HEK293T (cell line): ENCODE data around the gene GMDS.

ENCODE experiments used
- CTBP1 ChIP-seq: fragments of 450-650 bp; IDR thresholded peaks from 2 replicates; pipeline ENCODE4 v1.6.1; 2016; ENCODE audit warnings: borderline replicate concordance
- ELF4 ChIP-seq: fragments of 450-650 bp; IDR thresholded peaks from 2 replicates; pipeline ENCODE4 v1.6.1; 2017; ENCODE audit warnings: antibody characterized with exemption
- FOXA1 ChIP-seq: fragments of 450-650 bp; IDR thresholded peaks from 2 replicates; pipeline ENCODE4 v1.6.1; 2016; ENCODE audit warnings: mild to moderate bottlenecking
- FOXK2 ChIP-seq: fragments of 450-650 bp; IDR thresholded peaks from 2 replicates; pipeline ENCODE4 v1.6.1; 2016; ENCODE audit warnings: mild to moderate bottlenecking
- FOXM1 ChIP-seq: fragments of 450-650 bp; IDR thresholded peaks from 2 replicates; pipeline ENCODE4 v1.6.1; 2017; ENCODE audit warnings: mild to moderate bottlenecking, borderline replicate concordance
- HDGF ChIP-seq: fragments of 450-650 bp; IDR thresholded peaks from 2 replicates; pipeline ENCODE4 v1.6.1; 2017; ENCODE audit warnings: antibody characterized with exemption, borderline replicate concordance
- NFRKB ChIP-seq: fragments of 450-650 bp; IDR thresholded peaks from 2 replicates; pipeline ENCODE4 v1.6.1; 2016; ENCODE audit warnings: mild to moderate bottlenecking, moderate library complexity
- SP1 ChIP-seq: fragments of 450-650 bp; IDR thresholded peaks from 2 replicates; pipeline ENCODE4 v1.6.1; 2017
- SUZ12 ChIP-seq: fragments of 450-650 bp; IDR thresholded peaks from 2 replicates; pipeline ENCODE4 v1.6.1; 2016; ENCODE audit warnings: mild to moderate bottlenecking
- TARDBP ChIP-seq: fragments of 450-650 bp; IDR thresholded peaks from 2 replicates; pipeline ENCODE4 v1.6.1; 2016
- TF ChIP-seq, protein P1 (sequence below): fragments of 450-650 bp; IDR thresholded peaks from 2 replicates; pipeline ENCODE4 v1.6.1; 2016

DNA sequence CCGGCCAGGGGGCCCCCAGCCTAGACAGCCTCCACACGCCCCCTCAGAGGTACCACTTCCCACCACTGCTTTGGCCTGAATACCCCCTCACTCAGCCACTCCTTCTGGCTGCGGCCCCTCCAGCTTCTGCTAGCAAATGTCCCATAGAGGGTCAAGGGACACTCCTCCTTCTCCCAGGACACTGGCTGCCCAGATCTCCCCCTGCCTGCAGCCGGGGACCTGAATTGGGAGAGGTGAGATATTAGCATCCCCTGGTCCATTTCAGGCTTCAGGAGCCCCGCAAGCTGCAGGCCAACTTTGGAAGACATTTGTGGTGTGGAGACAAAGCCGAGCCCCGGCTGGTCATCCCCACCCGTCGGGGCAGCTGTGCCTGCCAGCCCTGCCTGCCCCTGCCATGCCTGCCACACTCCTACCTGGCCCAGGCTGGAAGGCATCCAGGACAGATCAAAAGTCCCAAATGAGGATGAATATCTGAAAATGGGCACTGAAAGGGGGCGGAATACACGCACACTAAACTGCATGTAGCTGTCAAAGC lies 668.2 kb downstream of the GMDS start:
- TF ChIP-seq FOXM1, result no peak
- TF ChIP-seq TARDBP, result no peak
- TF ChIP-seq, protein P1, sequence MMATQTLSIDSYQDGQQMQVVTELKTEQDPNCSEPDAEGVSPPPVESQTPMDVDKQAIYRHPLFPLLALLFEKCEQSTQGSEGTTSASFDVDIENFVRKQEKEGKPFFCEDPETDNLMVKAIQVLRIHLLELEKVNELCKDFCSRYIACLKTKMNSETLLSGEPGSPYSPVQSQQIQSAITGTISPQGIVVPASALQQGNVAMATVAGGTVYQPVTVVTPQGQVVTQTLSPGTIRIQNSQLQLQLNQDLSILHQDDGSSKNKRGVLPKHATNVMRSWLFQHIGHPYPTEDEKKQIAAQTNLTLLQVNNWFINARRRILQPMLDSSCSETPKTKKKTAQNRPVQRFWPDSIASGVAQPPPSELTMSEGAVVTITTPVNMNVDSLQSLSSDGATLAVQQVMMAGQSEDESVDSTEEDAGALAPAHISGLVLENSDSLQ, result no peak
- no peak for TF ChIP-seq NFRKB
- no peak for TF ChIP-seq SP1
- no peak for TF ChIP-seq FOXK2
- TF ChIP-seq FOXA1, result no peak
- TF ChIP-seq HDGF, result no peak
- TF ChIP-seq CTBP1, result no peak
- no peak for TF ChIP-seq ELF4
- no peak for TF ChIP-seq SUZ12
